Measurements from ENCODE around the gene NOXRED1. TPM values are rescaled to one million over a fixed set of nuclear protein-coding genes. Genes with fewer than 3 reads are reported as not detected.

NOXRED1 gene
- total RNA-seq, 2 experiments from 2014 or later: 0.58 to 0.71 TPM

GRCh38 chr14:77390188-77390587 is 33.1 kb downstream of the NOXRED1 start:
- H3K27me3 Mint-ChIP-seq: no peaks in the 10 kb centered on the region
- POLR2A ChIA-PET: no interaction called here
- H3K9me3 Mint-ChIP-seq: no peaks in the 10 kb centered on the region
- no peak overlapping the region for H3K4me3 Mint-ChIP-seq
- no peak overlapping the region for H3K27ac Mint-ChIP-seq
- no peak for ATAC-seq (ENCODE audit: low read depth)
- no peaks in the 10 kb centered on the region for H3K4me1 Mint-ChIP-seq
- no peaks in the 10 kb centered on the region for H3K36me3 Mint-ChIP-seq
- no peak for DNase-seq

GRCh38 chr14:77378701-77379100 is 44.6 kb downstream of the NOXRED1 start:
- H3K36me3 Mint-ChIP-seq: peaks cover 13% of the 10 kb centered on the region
- no peak for ATAC-seq (ENCODE audit: low read depth)

GRCh38 chr14:77377502-77377844 is 45.9 kb downstream of the NOXRED1 start:
- Mint-ChIP-seq H3K36me3 (peaks cover 20% of the 10 kb centered on the region), H3K27ac (no peak overlapping the region), H3K27me3 (peaks cover 4% of the 10 kb centered on the region), H3K9me3 (peaks cover 4% of the 10 kb centered on the region), H3K4me3 (no peak overlapping the region), H3K4me1 (peaks cover 25% of the 10 kb centered on the region)
- no peak for DNase-seq
- no peak for ATAC-seq (ENCODE audit: low read depth)
- POLR2A ChIA-PET: interaction anchor here (0.9 to 1.8 kb wide), 6 partner anchors 10 to 82 kb away, joined by 3 to 23 read pairs (median 6); partner anchors contain the start of genes AHSA1, GSTZ1, POMT2 and VIPAS39

More at GRCh38 chr14:77378701-77379100, 44.6 kb downstream of the NOXRED1 start:
- Mint-ChIP-seq H3K9me3 (peaks cover 3% of the 10 kb centered on the region), H3K27ac (no peak overlapping the region), H3K27me3 (peaks cover 4% of the 10 kb centered on the region), H3K4me1 (peaks cover 16% of the 10 kb centered on the region), H3K4me3 (no peak overlapping the region)
- DNase-seq: no peak
- POLR2A ChIA-PET: interaction anchor here (0.6 kb wide), 1 partner anchor 148 kb away, joined by 3 read pairs; no protein-coding TSS in a partner anchor

- DNase-seq: peak; percentile 89
- Mint-ChIP-seq H3K4me3 (peak within 1 kb of the TSS; percentile 93), H3K27me3 (peaks cover 4% of the 10 kb centered on the region), H3K9me3 (peaks cover 4% of the 10 kb centered on the region), H3K4me1 (peaks cover 27% of the 10 kb centered on the region), H3K36me3 (peaks cover 21% of the 10 kb centered on the region), H3K27ac (peak within 1 kb of the TSS; percentile 90)
- POLR2A ChIA-PET: interaction anchor here (0.9 to 1.8 kb wide), 6 partner anchors 9 to 82 kb away, joined by 3 to 23 read pairs (median 6); partner anchors contain the start of genes AHSA1, GSTZ1, POMT2 and VIPAS39
- ATAC-seq (ENCODE audit: low read depth): peak; percentile 97
Measured at GRCh38 chr14:77376771-77377501, 46.4 kb downstream of the NOXRED1 start, which contains the start of the genes SAMD15 and TMED8. TSS of gene SAMD15 (plus strand) at chr14:77377379. CDS start at chr14:77377419, 40 bp downstream. TSS of gene TMED8 (minus strand) at chr14:77377094. CDS start at chr14:77377053, 41 bp downstream.

GRCh38 chr14:77375973-77376770 is 47.2 kb downstream of the NOXRED1 start:
- Mint-ChIP-seq H3K36me3 (peaks cover 21% of the 10 kb centered on the region), H3K4me3 (peak overlapping the region; percentile 93), H3K27me3 (peaks cover 4% of the 10 kb centered on the region), H3K9me3 (peaks cover 4% of the 10 kb centered on the region), H3K27ac (peak overlapping the region; percentile 90), H3K4me1 (peaks cover 27% of the 10 kb centered on the region)
- DNase-seq (no peak), ATAC-seq (ENCODE audit: low read depth) (peak; percentile 38)
- POLR2A ChIA-PET: interaction anchor here (1.3 to 1.8 kb wide), 5 partner anchors 8 to 83 kb away, joined by 3 to 23 read pairs (median 6); partner anchors contain the start of genes GSTZ1 and POMT2

- peak overlapping the region; percentile 93 for H3K4me3 Mint-ChIP-seq
- H3K9me3 Mint-ChIP-seq: peaks cover 4% of the 10 kb centered on the region
- peak overlapping the region; percentile 90 for H3K27ac Mint-ChIP-seq
- peaks cover 21% of the 10 kb centered on the region for H3K36me3 Mint-ChIP-seq
- ATAC-seq (ENCODE audit: low read depth) (no peak), DNase-seq (no peak)
- H3K4me1 Mint-ChIP-seq: peaks cover 27% of the 10 kb centered on the region
- peaks cover 4% of the 10 kb centered on the region for H3K27me3 Mint-ChIP-seq
- POLR2A ChIA-PET: no interaction called here
Measured at GRCh38 chr14:77375164-77375950, 48.0 kb downstream of the NOXRED1 start.

- POLR2A ChIA-PET: no interaction called here
- H3K36me3 Mint-ChIP-seq: peaks cover 29% of the 10 kb centered on the region
- DNase-seq: no peak
- H3K27me3 Mint-ChIP-seq: no peaks in the 10 kb centered on the region
- H3K9me3 Mint-ChIP-seq: peaks cover 4% of the 10 kb centered on the region
- no peak overlapping the region for H3K4me3 Mint-ChIP-seq
- H3K27ac Mint-ChIP-seq: no peak overlapping the region
- ATAC-seq (ENCODE audit: low read depth): no peak
- H3K4me1 Mint-ChIP-seq: peaks cover 37% of the 10 kb centered on the region
Measured at GRCh38 chr14:77372304-77372841, 51.0 kb downstream of the NOXRED1 start.

- peak overlapping the region; percentile 47 for H3K27ac Mint-ChIP-seq
- peaks cover 23% of the 10 kb centered on the region for H3K36me3 Mint-ChIP-seq
- no peaks in the 10 kb centered on the region for H3K27me3 Mint-ChIP-seq
Measured at GRCh38 chr14:77369285-77369684, 54.0 kb downstream of the NOXRED1 start.

GRCh38 chr14:77364146-77364545 is 59.2 kb downstream of the NOXRED1 start:
- Mint-ChIP-seq H3K27me3 (no peaks in the 10 kb centered on the region), H3K27ac (no peak overlapping the region), H3K36me3 (peaks cover 8% of the 10 kb centered on the region), H3K4me3 (no peak overlapping the region), H3K9me3 (no peaks in the 10 kb centered on the region), H3K4me1 (peaks cover 12% of the 10 kb centered on the region)
- POLR2A ChIA-PET: no interaction called here
- ATAC-seq (ENCODE audit: low read depth) (no peak), DNase-seq (no peak)

More at GRCh38 chr14:77369285-77369684, 54.0 kb downstream of the NOXRED1 start:
- ATAC-seq (ENCODE audit: low read depth) (peak; percentile 77), DNase-seq (no peak)
- Mint-ChIP-seq H3K9me3 (peaks cover 3% of the 10 kb centered on the region), H3K4me3 (no peak overlapping the region), H3K4me1 (peaks cover 24% of the 10 kb centered on the region)
- POLR2A ChIA-PET: no interaction called here

GRCh38 chr14:77359626-77360025 is 63.7 kb downstream of the NOXRED1 start:
- H3K9me3 Mint-ChIP-seq: no peaks in the 10 kb centered on the region
- no peak overlapping the region for H3K4me3 Mint-ChIP-seq
- POLR2A ChIA-PET: no interaction called here
- H3K36me3 Mint-ChIP-seq: peaks cover 6% of the 10 kb centered on the region
- DNase-seq: no peak
- H3K4me1 Mint-ChIP-seq: peaks cover 8% of the 10 kb centered on the region
- H3K27ac Mint-ChIP-seq: no peak overlapping the region
- H3K27me3 Mint-ChIP-seq: no peaks in the 10 kb centered on the region
- ATAC-seq (ENCODE audit: low read depth): no peak

GRCh38 chr14:77356899-77357298 is 66.4 kb downstream of the NOXRED1 start:
- Mint-ChIP-seq H3K27me3 (no peaks in the 10 kb centered on the region), H3K36me3 (peaks cover 6% of the 10 kb centered on the region), H3K4me3 (no peak overlapping the region), H3K4me1 (peaks cover 13% of the 10 kb centered on the region), H3K27ac (no peak overlapping the region), H3K9me3 (no peaks in the 10 kb centered on the region)
- POLR2A ChIA-PET: no interaction called here
- DNase-seq (no peak), ATAC-seq (ENCODE audit: low read depth) (no peak)

GRCh38 chr14:77355811-77356210 is 67.5 kb downstream of the NOXRED1 start:
- Mint-ChIP-seq H3K4me1 (peaks cover 12% of the 10 kb centered on the region), H3K36me3 (peaks cover 4% of the 10 kb centered on the region), H3K4me3 (no peak overlapping the region), H3K27ac (no peak overlapping the region), H3K9me3 (no peaks in the 10 kb centered on the region), H3K27me3 (no peaks in the 10 kb centered on the region)
- ATAC-seq (ENCODE audit: low read depth) (no peak), DNase-seq (no peak)
- POLR2A ChIA-PET: no interaction called here

All from activated naive CD8-positive, alpha-beta T cell treated with anti-CD3 and anti-CD28 coated beads, Interleukin-2, amount 10 ng/mL, durations not matched to agents 7 days and 5 days (primary cell).